ENCODE results near the gene ZNF287. TPM values are rescaled to one million over a fixed set of nuclear protein-coding genes. Genes with fewer than 3 reads are reported as not detected.

Gene ZNF287
- total RNA-seq, 6 experiments from 2014 or later = 0.19 to 0.55 (median 0.42) TPM

DNA sequence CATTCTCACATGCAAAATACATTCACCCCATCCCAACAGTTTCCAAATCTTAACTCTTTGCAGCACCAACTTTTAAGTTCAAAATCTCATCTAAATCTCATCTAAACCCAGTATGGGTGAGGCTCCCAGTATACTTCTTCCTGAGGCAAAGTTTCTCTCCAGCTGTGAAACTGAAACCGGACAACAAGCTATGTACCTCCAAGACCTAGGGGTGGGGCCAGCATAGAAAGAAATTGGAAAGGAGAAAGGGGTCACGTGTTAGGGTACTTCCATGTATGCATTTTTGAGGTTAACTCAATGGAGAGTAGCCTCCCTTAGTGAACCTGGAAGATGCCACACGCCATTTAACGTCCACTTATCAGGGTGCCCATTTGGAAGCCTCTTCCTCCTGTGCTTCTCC, 53.1 kb downstream of the ZNF287 start:
- no peaks in the 10 kb centered on the region for H3K9me3 ChIP-seq
- no peaks in the 10 kb centered on the region for H3K36me3 ChIP-seq
- ATAC-seq (no peak), DNase-seq (no peak)
- no peak overlapping the region for H3K4me3 ChIP-seq
- H3K27ac ChIP-seq = no peak overlapping the region
- H3K4me1 ChIP-seq = peaks cover 0 to 6% (median 1%) of the 10 kb centered on the region in 4 donors
- intact Hi-C loops (cut with DNase I) = loop anchor here in 1 of 2 donors (5.0 kb wide), 1 partner anchor 64 kb away; no protein-coding TSS in a partner anchor
- H3K27me3 ChIP-seq = no peaks in the 10 kb centered on the region
- TF ChIP-seq POLR2A (IDR thresholded peaks at IDR 0.05) = no peak
- TF ChIP-seq, protein P1, sequence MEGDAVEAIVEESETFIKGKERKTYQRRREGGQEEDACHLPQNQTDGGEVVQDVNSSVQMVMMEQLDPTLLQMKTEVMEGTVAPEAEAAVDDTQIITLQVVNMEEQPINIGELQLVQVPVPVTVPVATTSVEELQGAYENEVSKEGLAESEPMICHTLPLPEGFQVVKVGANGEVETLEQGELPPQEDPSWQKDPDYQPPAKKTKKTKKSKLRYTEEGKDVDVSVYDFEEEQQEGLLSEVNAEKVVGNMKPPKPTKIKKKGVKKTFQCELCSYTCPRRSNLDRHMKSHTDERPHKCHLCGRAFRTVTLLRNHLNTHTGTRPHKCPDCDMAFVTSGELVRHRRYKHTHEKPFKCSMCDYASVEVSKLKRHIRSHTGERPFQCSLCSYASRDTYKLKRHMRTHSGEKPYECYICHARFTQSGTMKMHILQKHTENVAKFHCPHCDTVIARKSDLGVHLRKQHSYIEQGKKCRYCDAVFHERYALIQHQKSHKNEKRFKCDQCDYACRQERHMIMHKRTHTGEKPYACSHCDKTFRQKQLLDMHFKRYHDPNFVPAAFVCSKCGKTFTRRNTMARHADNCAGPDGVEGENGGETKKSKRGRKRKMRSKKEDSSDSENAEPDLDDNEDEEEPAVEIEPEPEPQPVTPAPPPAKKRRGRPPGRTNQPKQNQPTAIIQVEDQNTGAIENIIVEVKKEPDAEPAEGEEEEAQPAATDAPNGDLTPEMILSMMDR (IDR thresholded peaks at IDR 0.05) = no peak
- WGBS (ENCODE audit: insufficient coverage, low coverage, low lambda C conversion rate, missing lambda C conversion rate) = 69% methylated on average over 3 of the region's 4 CpGs

DNA sequence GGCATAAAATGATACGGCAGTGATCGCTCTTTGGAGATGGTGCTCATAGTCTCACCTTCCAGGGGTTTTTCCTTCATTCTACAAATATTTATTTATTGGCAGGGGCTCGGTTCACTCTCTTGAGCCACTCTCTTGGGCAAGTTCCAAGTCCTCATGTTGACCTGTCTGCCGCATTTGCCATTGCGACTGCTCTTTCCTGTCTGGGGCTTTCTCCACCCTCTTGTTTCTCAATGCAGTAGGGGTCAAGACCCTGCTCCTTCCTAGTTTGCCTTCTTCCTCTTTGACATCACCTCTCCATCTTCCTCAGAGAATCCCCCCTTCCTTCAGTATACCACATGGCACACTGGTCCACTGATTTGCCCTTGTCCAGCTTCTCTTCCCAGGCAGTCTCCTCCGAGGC, 55.1 kb downstream of the ZNF287 start:
- Histone ChIP-seq H3K9me3 (no peaks in the 10 kb centered on the region), H3K36me3 (no peaks in the 10 kb centered on the region), H3K27me3 (no peaks in the 10 kb centered on the region), H3K4me1 (peaks cover 0 to 3% (median 0%) of the 10 kb centered on the region in 4 donors), H3K27ac (no peak overlapping the region), H3K4me3 (no peak overlapping the region)
- DNase-seq (no peak), ATAC-seq (peak; percentile 56 to 82 (median 74))
- 28% methylated on average over 5 of the region's 6 CpGs for WGBS (ENCODE audit: insufficient coverage, low coverage, low lambda C conversion rate, missing lambda C conversion rate)
- intact Hi-C loops (cut with DNase I) = no loop called here
- TF ChIP-seq, protein P1 (IDR thresholded peaks at IDR 0.05) = no peak
- TF ChIP-seq POLR2A (IDR thresholded peaks at IDR 0.05) = no peak

DNA sequence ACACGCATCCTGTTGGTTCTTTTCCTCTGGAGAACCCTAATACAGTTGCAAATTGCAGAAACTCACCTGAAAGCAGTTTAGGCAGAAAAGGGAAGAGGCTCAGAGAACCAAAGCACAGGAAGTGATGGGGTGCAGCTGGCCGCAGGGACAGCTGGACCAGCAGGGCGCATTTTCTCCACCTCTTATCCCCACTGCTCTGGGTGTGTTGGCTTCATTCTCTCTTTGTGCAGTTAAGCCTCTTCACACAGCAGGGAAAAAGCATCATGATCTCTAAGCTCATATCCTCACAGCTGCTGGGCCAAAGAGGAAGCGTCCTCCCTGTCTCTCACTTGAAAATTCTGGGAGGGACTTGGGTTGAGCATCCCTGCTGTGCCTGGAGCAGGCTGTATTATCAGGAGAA, 57.0 kb downstream of the ZNF287 start:
- 69% methylated on average over 4 of the region's 4 CpGs for WGBS (ENCODE audit: insufficient coverage, low coverage, low lambda C conversion rate, missing lambda C conversion rate)
- ATAC-seq (no peak), DNase-seq (no peak)
- no peaks in the 10 kb centered on the region for H3K36me3 ChIP-seq
- H3K9me3 ChIP-seq = no peaks in the 10 kb centered on the region
- peaks cover 0 to 3% (median 0%) of the 10 kb centered on the region in 4 donors for H3K4me1 ChIP-seq
- H3K27ac ChIP-seq = no peak overlapping the region
- TF ChIP-seq POLR2A (IDR thresholded peaks at IDR 0.05) = no peak
- TF ChIP-seq, protein P1 (IDR thresholded peaks at IDR 0.05) = no peak
- H3K27me3 ChIP-seq = no peaks in the 10 kb centered on the region
- H3K4me3 ChIP-seq = no peak overlapping the region
- intact Hi-C loops (cut with DNase I) = no loop called here

DNA sequence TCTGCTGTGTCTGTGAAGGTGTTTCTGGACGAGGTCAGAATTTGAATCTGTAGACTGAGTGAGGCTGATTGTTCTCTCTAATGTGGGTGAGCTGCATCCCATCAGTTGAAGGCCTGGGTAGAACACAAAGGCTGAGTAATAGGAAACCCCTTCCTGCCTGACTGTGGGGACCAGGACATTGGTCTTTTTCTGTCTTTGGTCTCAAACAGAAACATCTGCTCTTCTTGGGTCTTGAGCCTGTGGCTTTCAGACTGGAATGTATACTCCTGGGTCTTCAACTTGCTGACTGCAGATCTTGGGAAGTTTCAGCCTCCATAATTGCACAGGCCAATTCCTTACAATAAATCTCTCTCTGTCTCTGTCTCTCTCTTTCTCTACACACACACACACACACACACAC, 57.4 kb downstream of the ZNF287 start:
- ATAC-seq (no peak), DNase-seq (no peak)
- no peak overlapping the region for H3K4me3 ChIP-seq
- 57% methylated on average over 1 of the region's 1 CpG for WGBS (ENCODE audit: insufficient coverage, low coverage, low lambda C conversion rate, missing lambda C conversion rate)
- TF ChIP-seq, protein P1 (IDR thresholded peaks at IDR 0.05) = no peak
- TF ChIP-seq POLR2A (IDR thresholded peaks at IDR 0.05) = no peak
- H3K9me3 ChIP-seq = no peaks in the 10 kb centered on the region
- no peak overlapping the region for H3K27ac ChIP-seq
- intact Hi-C loops (cut with DNase I) = no loop called here
- H3K4me1 ChIP-seq = peaks cover 0 to 3% (median 0%) of the 10 kb centered on the region in 4 donors
- H3K27me3 ChIP-seq = no peaks in the 10 kb centered on the region
- H3K36me3 ChIP-seq = no peaks in the 10 kb centered on the region

All from right lobe of liver (tissue), 6 donors.